ENCODE results near the gene FBN3.

DNA sequence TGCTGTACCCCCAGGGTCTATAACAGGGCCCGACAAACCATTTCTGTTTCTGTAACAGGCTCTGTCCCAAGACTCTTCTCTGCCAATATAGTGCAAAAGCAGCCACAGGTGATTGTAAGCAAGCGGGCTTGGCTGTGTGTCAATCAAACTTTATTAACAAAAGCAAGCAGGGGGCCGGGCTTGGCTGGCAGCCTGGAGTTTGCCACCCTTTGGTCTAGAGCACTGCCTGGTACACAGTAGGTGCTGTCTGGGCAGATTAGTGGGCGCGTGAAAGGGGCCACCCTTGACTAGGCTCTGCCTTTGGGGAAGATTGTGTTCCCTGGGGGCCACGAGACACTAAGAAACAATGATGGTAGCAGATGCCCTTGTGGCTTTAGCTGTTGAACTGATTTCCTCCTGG, 69.4 kb downstream of the FBN3 start:
- TF ChIP-seq, protein P1, sequence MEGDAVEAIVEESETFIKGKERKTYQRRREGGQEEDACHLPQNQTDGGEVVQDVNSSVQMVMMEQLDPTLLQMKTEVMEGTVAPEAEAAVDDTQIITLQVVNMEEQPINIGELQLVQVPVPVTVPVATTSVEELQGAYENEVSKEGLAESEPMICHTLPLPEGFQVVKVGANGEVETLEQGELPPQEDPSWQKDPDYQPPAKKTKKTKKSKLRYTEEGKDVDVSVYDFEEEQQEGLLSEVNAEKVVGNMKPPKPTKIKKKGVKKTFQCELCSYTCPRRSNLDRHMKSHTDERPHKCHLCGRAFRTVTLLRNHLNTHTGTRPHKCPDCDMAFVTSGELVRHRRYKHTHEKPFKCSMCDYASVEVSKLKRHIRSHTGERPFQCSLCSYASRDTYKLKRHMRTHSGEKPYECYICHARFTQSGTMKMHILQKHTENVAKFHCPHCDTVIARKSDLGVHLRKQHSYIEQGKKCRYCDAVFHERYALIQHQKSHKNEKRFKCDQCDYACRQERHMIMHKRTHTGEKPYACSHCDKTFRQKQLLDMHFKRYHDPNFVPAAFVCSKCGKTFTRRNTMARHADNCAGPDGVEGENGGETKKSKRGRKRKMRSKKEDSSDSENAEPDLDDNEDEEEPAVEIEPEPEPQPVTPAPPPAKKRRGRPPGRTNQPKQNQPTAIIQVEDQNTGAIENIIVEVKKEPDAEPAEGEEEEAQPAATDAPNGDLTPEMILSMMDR (IDR thresholded peaks at IDR 0.05), result no peak
- no peak for TF ChIP-seq POLR2A (IDR thresholded peaks at IDR 0.05)

Measured in heart left ventricle (tissue), 13 donors.